NCI-H2196 treated with DMSO at 0.1 percent for 48 hours (cell line): ENCODE data around the gene TP53TG3B.
"Not testable (repeated sequence)": the region's sequence is repeated elsewhere in the genome, so short reads cannot be mapped to it uniquely, and the experiment has no call there.

Experiments used
- DNase-seq: peaks from one replicate; lab custom pipeline; 2025; ENCODE audit not compliant: unreplicated experiment; lab: John Stamatoyannopoulos, UW

The TP53TG3B gene

GRCh38 chr16:33360541-33360940 is at the start of gene TP53TG3B:
Gene TP53TG3B, plus strand, starts transcription at chr16:33360841. Its CDS starts 68 bp downstream, at chr16:33360909.
- DNase-seq: not testable (repeated sequence)

- not testable (repeated sequence) for DNase-seq
Measured at GRCh38 chr16:33336226-33337012, 24.2 kb upstream of the TP53TG3B start.

GRCh38 chr16:33337627-33338542 is 22.8 kb upstream of the TP53TG3B start:
- DNase-seq: not testable (repeated sequence)

- DNase-seq: not testable (repeated sequence)
Measured at GRCh38 chr16:33338543-33338951, 22.1 kb upstream of the TP53TG3B start.

- not testable (repeated sequence) for DNase-seq
Measured at GRCh38 chr16:33339093-33340061, 21.3 kb upstream of the TP53TG3B start.
